Trophoblast cell (in vitro differentiated cells and primary cell): Measurements from ENCODE around the gene KREMEN2.

Source experiments
- DNase-seq, 2 donors: peaks; one replicate each; pipeline ENCODE4 v3.0.0-alpha.2; 2016
- H2AFZ ChIP-seq: 2 replicates; pipeline ENCODE4 v1.6.1; 2013; ENCODE audit warnings: low read length, moderate library complexity, mild to moderate bottlenecking; ENCODE audit not compliant: insufficient read depth, poor library complexity
- H2AK5ac ChIP-seq: 2 replicates; pipeline ENCODE4 v1.6.1; 2013; ENCODE audit warnings: mild to moderate bottlenecking, low read length
- H2BK120ac ChIP-seq: 2 replicates; pipeline ENCODE4 v1.6.1; 2013; ENCODE audit warnings: low read length, mild to moderate bottlenecking, moderate library complexity; ENCODE audit not compliant: insufficient read depth, poor library complexity
- H2BK12ac ChIP-seq: 2 replicates; pipeline ENCODE4 v1.6.1; 2013; ENCODE audit warnings: mild to moderate bottlenecking, low read length, moderate library complexity
- H2BK5ac ChIP-seq: 2 replicates; pipeline ENCODE4 v1.6.1; 2013; ENCODE audit warnings: low read length, low read depth, moderate library complexity, mild to moderate bottlenecking; ENCODE audit not compliant: poor library complexity
- H3K14ac ChIP-seq: 2 replicates; pipeline ENCODE4 v1.6.1; 2013; ENCODE audit warnings: mild to moderate bottlenecking, low read length
- H3K18ac ChIP-seq: 2 replicates; pipeline ENCODE4 v1.6.1; 2013; ENCODE audit warnings: mild to moderate bottlenecking, low read length
- H3K23ac ChIP-seq: 2 replicates; pipeline ENCODE4 v1.6.1; 2013; ENCODE audit warnings: low read length
- H3K27ac ChIP-seq: 2 replicates; pipeline ENCODE4 v1.5.1; 2013; ENCODE audit warnings: low read depth, mild to moderate bottlenecking, inconsistent platforms, low read length, moderate library complexity
- H3K27me3 ChIP-seq: 2 replicates; pipeline ENCODE4 v1.6.1; 2013; ENCODE audit warnings: inconsistent platforms, mild to moderate bottlenecking, low read length, moderate library complexity; ENCODE audit not compliant: insufficient read depth
- H3K36me3 ChIP-seq, 2 experiments: 1 replicate in 1 of 2; 2 replicates in 1 of 2; pipeline ENCODE4 v1.6.1; 2013; ENCODE audit warnings: low read length in 2 of 2, mild to moderate bottlenecking in 2 of 2, moderate library complexity in 1 of 2; ENCODE audit not compliant: insufficient read depth in 2 of 2, control insufficient read depth in 1 of 2
- H3K4ac ChIP-seq: 2 replicates; pipeline ENCODE4 v1.6.1; 2013; ENCODE audit warnings: low read depth, mild to moderate bottlenecking, low read length, moderate library complexity
- H3K4me1 ChIP-seq, 2 experiments: 1 replicate in 1 of 2; 2 replicates in 1 of 2; pipeline ENCODE4 v1.6.1; 2013; ENCODE audit warnings: low read length in 2 of 2, mild to moderate bottlenecking in 2 of 2, moderate library complexity in 1 of 2; ENCODE audit not compliant: insufficient read depth in 2 of 2, control insufficient read depth in 1 of 2
- H3K4me2 ChIP-seq: 2 replicates; pipeline ENCODE4 v1.6.1; 2013; ENCODE audit warnings: inconsistent platforms, mild to moderate bottlenecking, low read length, moderate library complexity
- H3K4me3 ChIP-seq: 2 replicates; pipeline ENCODE4 v1.5.1; 2013; ENCODE audit warnings: mild to moderate bottlenecking, low read depth, low read length, inconsistent platforms
- H3K79me1 ChIP-seq: one replicate; pipeline ENCODE4 v1.6.1; 2013; ENCODE audit warnings: low read length
- H3K79me2 ChIP-seq: 2 replicates; pipeline ENCODE4 v1.6.1; 2013; ENCODE audit warnings: low read length, mild to moderate bottlenecking; ENCODE audit not compliant: control insufficient read depth, insufficient read depth, poor library complexity
- H3K9ac ChIP-seq: 2 replicates; pipeline ENCODE4 v1.6.1; 2013; ENCODE audit warnings: mild to moderate bottlenecking, low read length
- H3K9me3 ChIP-seq: 2 replicates; pipeline ENCODE4 v1.6.1; 2013; ENCODE audit warnings: low read depth, mild to moderate bottlenecking, control low read depth, inconsistent platforms, low read length; ENCODE audit not compliant: insufficient read depth
- H4K12ac ChIP-seq: 2 replicates; pipeline ENCODE4 v1.6.1; 2013; ENCODE audit warnings: low read depth, mild to moderate bottlenecking, low read length, moderate library complexity
- H4K8ac ChIP-seq: 2 replicates; pipeline ENCODE4 v1.6.1; 2013; ENCODE audit warnings: low read depth, mild to moderate bottlenecking, low read length, moderate library complexity
- H4K91ac ChIP-seq: one replicate; pipeline ENCODE4 v1.6.1; 2013; ENCODE audit warnings: low read depth, mild to moderate bottlenecking, low read length, moderate library complexity
- WGBS: extraction: QIAGEN DNeasy Blood & Tissue Kit; methylation state at CpG from one replicate; pipeline ENCODE4 v1.1.7; 2013; ENCODE audit warnings: missing lambda C conversion rate; ENCODE audit not compliant: insufficient read length, insufficient coverage; ENCODE audit errors: extremely low coverage; 5-methylcytosine and 5-hydroxymethylcytosine counted together

KREMEN2 gene

GRCh38 chr16:3013491-3013951 lies 49.4 kb downstream of the KREMEN2 start:
- H3K4me3 ChIP-seq = peak overlapping the region; percentile 7
- no peak overlapping the region for H2BK120ac ChIP-seq
- H3K23ac ChIP-seq = no peak overlapping the region

GRCh38 chr16:3013998-3014690 lies 50.1 kb downstream of the KREMEN2 start:
- H3K27me3 ChIP-seq = no peaks in the 10 kb centered on the region
- H3K79me1 ChIP-seq = peaks cover 36% of the 10 kb centered on the region
- no CpG with 5 or more reads among the region's 12 CpGs for WGBS
- peaks cover 18 to 23% of the 10 kb centered on the region in 2 experiments for H3K36me3 ChIP-seq
- no peak overlapping the region for H3K27ac ChIP-seq
- no peak overlapping the region for H3K4me2 ChIP-seq
- H2BK5ac ChIP-seq = no peak overlapping the region
- no peak overlapping the region for H4K12ac ChIP-seq
- peaks cover 22% of the 10 kb centered on the region for H3K79me2 ChIP-seq
- peak overlapping the region; percentile 9 for H2BK12ac ChIP-seq
- H3K14ac ChIP-seq = no peak overlapping the region
- H3K4ac ChIP-seq = no peak overlapping the region
- H3K9me3 ChIP-seq = peaks cover 3% of the 10 kb centered on the region
- no peak overlapping the region for H3K23ac ChIP-seq
- no peak overlapping the region for H2AFZ ChIP-seq
- H2AK5ac ChIP-seq = no peak overlapping the region
- H2BK120ac ChIP-seq = no peak overlapping the region
- H3K9ac ChIP-seq = no peak overlapping the region
- H4K91ac ChIP-seq = no peak overlapping the region
- no peak overlapping the region for H3K4me3 ChIP-seq
- no peak overlapping the region for H4K8ac ChIP-seq
- peaks cover 34 to 56% of the 10 kb centered on the region in 2 experiments for H3K4me1 ChIP-seq
- DNase-seq = no peak
- H3K18ac ChIP-seq = peak overlapping the region; percentile 17

More at GRCh38 chr16:3013491-3013951, 49.4 kb downstream of the KREMEN2 start:
- Histone ChIP-seq H3K27me3 (no peaks in the 10 kb centered on the region), H2BK5ac (no peak overlapping the region), H3K9ac (no peak overlapping the region), H3K36me3 (peaks cover 18 to 23% of the 10 kb centered on the region in 2 experiments), H2BK12ac (no peak overlapping the region), H3K4me1 (peaks cover 38 to 60% of the 10 kb centered on the region in 2 experiments), H4K12ac (no peak overlapping the region), H3K79me1 (peaks cover 42% of the 10 kb centered on the region), H3K27ac (no peak overlapping the region), H3K9me3 (peaks cover 3% of the 10 kb centered on the region), H3K4me2 (no peak overlapping the region), H2AK5ac (no peak overlapping the region), H3K18ac (peak overlapping the region; percentile 17), H3K4ac (no peak overlapping the region), H3K14ac (no peak overlapping the region), H3K79me2 (peaks cover 22% of the 10 kb centered on the region), H2AFZ (no peak overlapping the region), H4K8ac (no peak overlapping the region), H4K91ac (no peak overlapping the region)
- no peak for DNase-seq
- WGBS = no CpG with 5 or more reads among the region's 27 CpGs

GRCh38 chr16:3014971-3015370 lies 50.9 kb downstream of the KREMEN2 start:
- Histone ChIP-seq H3K27ac (no peak overlapping the region), H2BK5ac (no peak overlapping the region), H3K23ac (no peak overlapping the region), H3K4me1 (peaks cover 36 to 58% of the 10 kb centered on the region in 2 experiments), H3K14ac (no peak overlapping the region), H3K18ac (no peak overlapping the region), H3K36me3 (peaks cover 18 to 23% of the 10 kb centered on the region in 2 experiments), H2AK5ac (no peak overlapping the region), H3K79me2 (peaks cover 22% of the 10 kb centered on the region), H4K12ac (no peak overlapping the region), H3K4me3 (no peak overlapping the region), H3K79me1 (peaks cover 32% of the 10 kb centered on the region), H2BK12ac (no peak overlapping the region), H3K9ac (no peak overlapping the region), H3K4me2 (no peak overlapping the region), H2AFZ (no peak overlapping the region), H4K8ac (no peak overlapping the region), H3K27me3 (no peaks in the 10 kb centered on the region), H3K4ac (peak overlapping the region; percentile 9), H4K91ac (no peak overlapping the region), H2BK120ac (no peak overlapping the region), H3K9me3 (peaks cover 3% of the 10 kb centered on the region)
- DNase-seq = no peak
- WGBS = no CpG with 5 or more reads among the region's 6 CpGs

- H3K14ac ChIP-seq = no peak overlapping the region
- no CpG with 5 or more reads among the region's 13 CpGs for WGBS
- H3K4me2 ChIP-seq = peak overlapping the region; percentile 27
These were observed 51.9 kb downstream of the KREMEN2 start for GRCh38 chr16:3015865-3016521.

More at GRCh38 chr16:3015865-3016521, 51.9 kb downstream of the KREMEN2 start:
- H2BK120ac ChIP-seq = no peak overlapping the region
- H2BK5ac ChIP-seq = no peak overlapping the region
- H4K12ac ChIP-seq = no peak overlapping the region
- H3K4me1 ChIP-seq = peaks cover 32 to 50% of the 10 kb centered on the region in 2 experiments
- DNase-seq = no peak
- H3K9me3 ChIP-seq = peaks cover 3% of the 10 kb centered on the region
- H3K79me1 ChIP-seq = peaks cover 30% of the 10 kb centered on the region
- H3K4me3 ChIP-seq = no peak overlapping the region
- H3K27ac ChIP-seq = no peak overlapping the region
- no peak overlapping the region for H4K8ac ChIP-seq
- H3K23ac ChIP-seq = no peak overlapping the region
- no peak overlapping the region for H3K18ac ChIP-seq
- H2BK12ac ChIP-seq = no peak overlapping the region
- H3K4ac ChIP-seq = peak overlapping the region; percentile 0
- peaks cover 25% of the 10 kb centered on the region for H3K79me2 ChIP-seq
- H3K36me3 ChIP-seq = peaks cover 18 to 23% of the 10 kb centered on the region in 2 experiments
- H2AFZ ChIP-seq = no peak overlapping the region
- no peak overlapping the region for H4K91ac ChIP-seq
- no peak overlapping the region for H2AK5ac ChIP-seq
- no peaks in the 10 kb centered on the region for H3K27me3 ChIP-seq
- H3K9ac ChIP-seq = no peak overlapping the region
